ENCODE data around the gene ZNF692.
A peak's percentile ranks its signal among the peaks of the same experiment; 100 is the strongest.
"Not testable (repeated sequence)": the region's sequence is repeated elsewhere in the genome, so short reads cannot be mapped to it uniquely, and the experiment has no call there.

The ZNF692 gene

GRCh38 chr1:248849152-248849551 lies 9.7 kb downstream of the ZNF692 start:
- DNase-seq (ENCODE audit: low read depth): no peak

- DNase-seq (ENCODE audit: low read depth): no peak
These were observed 10.3 kb downstream of the ZNF692 start for GRCh38 chr1:248848602-248849001.

GRCh38 chr1:248847956-248848561 lies 10.8 kb downstream of the ZNF692 start:
- DNase-seq (ENCODE audit: low read depth): no peak

- DNase-seq (ENCODE audit: low read depth): no peak
These were observed 11.5 kb downstream of the ZNF692 start for GRCh38 chr1:248847181-248847955.

- DNase-seq (ENCODE audit: low read depth): no peak
These were observed 14.4 kb downstream of the ZNF692 start for GRCh38 chr1:248844526-248844925.

GRCh38 chr1:248843687-248844086 lies 15.2 kb downstream of the ZNF692 start:
- no peak for DNase-seq (ENCODE audit: low read depth)

- DNase-seq (ENCODE audit: low read depth): no peak
These were observed 16.0 kb downstream of the ZNF692 start for GRCh38 chr1:248842781-248843331.

GRCh38 chr1:248841702-248842395 lies 17.0 kb downstream of the ZNF692 start:
- no peak for DNase-seq (ENCODE audit: low read depth)

GRCh38 chr1:248840946-248841345 lies 17.9 kb downstream of the ZNF692 start:
- DNase-seq (ENCODE audit: low read depth): no peak

- DNase-seq (ENCODE audit: low read depth): no peak
These were observed 19.7 kb downstream of the ZNF692 start for GRCh38 chr1:248839168-248839555.

- DNase-seq (ENCODE audit: low read depth): peak; percentile 75
These were observed 20.3 kb downstream of the ZNF692 start for GRCh38 chr1:248838357-248839167.

- peak; percentile 98 for DNase-seq (ENCODE audit: low read depth)
These were observed 21.0 kb downstream of the ZNF692 start, which contains the start of gene ZNF672 for GRCh38 chr1:248837781-248838356. ZNF672 (plus strand) TSS chr1:248838224; CDS start chr1:248847275, 9,051 bp downstream.

GRCh38 chr1:248837045-248837780 lies 21.7 kb downstream of the ZNF692 start:
- DNase-seq (ENCODE audit: low read depth): no peak

- no peak for DNase-seq (ENCODE audit: low read depth)
These were observed 24.4 kb downstream of the ZNF692 start for GRCh38 chr1:248834343-248834940.

GRCh38 chr1:248831842-248832241 lies 27.0 kb downstream of the ZNF692 start:
- no peak for DNase-seq (ENCODE audit: low read depth)

GRCh38 chr1:248830718-248831017 lies 28.2 kb downstream of the ZNF692 start:
- not testable (repeated sequence) for DNase-seq (ENCODE audit: low read depth)

GRCh38 chr1:248828845-248829244 lies 30.0 kb downstream of the ZNF692 start:
- DNase-seq (ENCODE audit: low read depth): peak; percentile 37

GRCh38 chr1:248825909-248826760 lies 32.8 kb downstream of the ZNF692 start, which contains the start of gene SH3BP5L:
SH3BP5L (minus strand) TSS chr1:248825915; CDS start chr1:248824935, 980 bp downstream.
- DNase-seq (ENCODE audit: low read depth): peak; percentile 92

- no peak for DNase-seq (ENCODE audit: low read depth)
These were observed 33.3 kb downstream of the ZNF692 start for GRCh38 chr1:248825573-248825908.

- DNase-seq (ENCODE audit: low read depth): no peak
These were observed 33.7 kb downstream of the ZNF692 start for GRCh38 chr1:248825136-248825535.

Measured in GM04504 (cell line).